Measurements from ENCODE around the gene PAM.

DNA sequence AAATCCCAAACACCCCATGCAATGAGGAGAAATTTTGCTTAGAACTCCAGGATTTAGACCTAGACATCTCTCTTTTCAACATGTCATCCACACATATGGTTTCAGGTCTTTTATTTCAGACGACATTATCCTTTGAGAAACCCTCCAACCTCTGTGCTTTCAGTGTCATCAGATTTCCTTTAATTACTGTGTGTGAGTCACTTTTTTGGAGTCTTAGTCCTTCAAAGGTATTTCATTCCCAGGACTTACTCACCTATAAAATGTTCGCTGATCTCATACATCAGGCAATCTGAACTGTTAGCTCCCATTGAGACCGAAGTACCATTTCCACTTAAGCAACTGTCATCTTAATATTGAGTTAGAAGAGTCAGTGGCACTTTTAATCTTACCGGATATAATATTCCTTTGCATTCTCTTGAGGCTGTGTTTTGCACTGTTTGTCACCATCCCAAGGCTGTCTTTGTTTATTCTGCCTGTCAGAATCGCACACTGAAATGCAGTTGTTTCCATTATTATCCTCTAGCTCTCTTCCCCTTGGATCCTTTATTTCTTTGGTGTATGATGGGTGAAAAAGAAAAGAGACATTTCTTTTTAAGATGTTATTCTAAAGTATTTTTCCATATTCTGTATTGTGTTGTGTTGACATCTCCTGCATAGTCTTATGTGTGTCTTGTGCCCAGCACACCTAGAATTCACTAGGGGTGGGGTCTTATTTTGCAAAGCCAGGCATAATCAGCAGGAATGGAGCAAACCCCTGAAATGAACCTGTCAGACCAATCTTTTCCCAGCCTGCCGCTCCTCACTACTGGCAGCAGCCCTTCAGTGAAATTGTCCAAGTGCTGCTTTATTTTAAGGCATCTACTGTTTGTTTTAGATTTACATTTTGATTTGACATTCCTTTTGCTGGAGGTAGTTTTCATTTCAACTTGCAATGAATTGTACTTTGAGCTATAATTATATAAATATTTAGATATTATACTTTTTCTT, 155.4 kb downstream of the PAM start:
- TF ChIP-seq EZH2 (IDR thresholded peaks at IDR 0.05; ENCODE audit: borderline replicate concordance, low read depth, low read length, poor library complexity, severe bottlenecking), result no peak
- TF ChIP-seq, protein P1, sequence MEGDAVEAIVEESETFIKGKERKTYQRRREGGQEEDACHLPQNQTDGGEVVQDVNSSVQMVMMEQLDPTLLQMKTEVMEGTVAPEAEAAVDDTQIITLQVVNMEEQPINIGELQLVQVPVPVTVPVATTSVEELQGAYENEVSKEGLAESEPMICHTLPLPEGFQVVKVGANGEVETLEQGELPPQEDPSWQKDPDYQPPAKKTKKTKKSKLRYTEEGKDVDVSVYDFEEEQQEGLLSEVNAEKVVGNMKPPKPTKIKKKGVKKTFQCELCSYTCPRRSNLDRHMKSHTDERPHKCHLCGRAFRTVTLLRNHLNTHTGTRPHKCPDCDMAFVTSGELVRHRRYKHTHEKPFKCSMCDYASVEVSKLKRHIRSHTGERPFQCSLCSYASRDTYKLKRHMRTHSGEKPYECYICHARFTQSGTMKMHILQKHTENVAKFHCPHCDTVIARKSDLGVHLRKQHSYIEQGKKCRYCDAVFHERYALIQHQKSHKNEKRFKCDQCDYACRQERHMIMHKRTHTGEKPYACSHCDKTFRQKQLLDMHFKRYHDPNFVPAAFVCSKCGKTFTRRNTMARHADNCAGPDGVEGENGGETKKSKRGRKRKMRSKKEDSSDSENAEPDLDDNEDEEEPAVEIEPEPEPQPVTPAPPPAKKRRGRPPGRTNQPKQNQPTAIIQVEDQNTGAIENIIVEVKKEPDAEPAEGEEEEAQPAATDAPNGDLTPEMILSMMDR (conservative IDR thresholded peaks at IDR 0.05; ENCODE audit: low read depth, low read length), result no peak

Measured in A673 (cell line).